ENCODE results near the gene CH25H.

DNA sequence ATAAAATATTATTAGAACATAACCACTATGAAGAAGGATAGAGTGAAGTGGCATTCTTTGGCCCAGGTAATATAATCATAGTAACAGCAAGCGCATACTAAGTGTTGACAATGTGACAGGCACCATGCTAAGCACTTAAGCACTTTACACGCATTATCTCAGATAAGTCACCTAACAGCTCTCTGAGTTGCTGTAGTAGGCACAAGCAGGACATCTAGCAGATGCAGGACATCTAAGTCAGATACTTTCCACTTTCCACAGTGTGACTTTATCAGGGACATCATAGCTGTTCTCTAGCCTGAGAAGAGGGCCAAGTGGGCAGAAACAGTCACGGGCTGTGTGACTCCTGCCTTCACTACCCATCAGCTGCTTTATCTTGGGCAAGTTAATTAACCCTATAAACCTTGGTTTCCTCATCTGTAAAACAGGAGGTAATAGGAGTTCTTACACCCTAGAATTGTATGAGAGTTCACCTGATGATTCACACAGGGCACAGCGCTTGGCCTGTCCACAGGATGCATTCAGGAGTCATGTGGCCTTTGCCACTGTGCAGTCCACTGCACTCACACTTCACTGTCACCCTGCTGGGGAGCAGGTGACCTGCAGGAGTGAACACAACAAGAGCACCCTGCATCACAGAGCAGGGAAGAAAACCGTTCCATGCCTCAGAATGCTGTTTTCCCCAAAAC lies 32.0 kb upstream of the CH25H start:
- TF ChIP-seq, protein P1, sequence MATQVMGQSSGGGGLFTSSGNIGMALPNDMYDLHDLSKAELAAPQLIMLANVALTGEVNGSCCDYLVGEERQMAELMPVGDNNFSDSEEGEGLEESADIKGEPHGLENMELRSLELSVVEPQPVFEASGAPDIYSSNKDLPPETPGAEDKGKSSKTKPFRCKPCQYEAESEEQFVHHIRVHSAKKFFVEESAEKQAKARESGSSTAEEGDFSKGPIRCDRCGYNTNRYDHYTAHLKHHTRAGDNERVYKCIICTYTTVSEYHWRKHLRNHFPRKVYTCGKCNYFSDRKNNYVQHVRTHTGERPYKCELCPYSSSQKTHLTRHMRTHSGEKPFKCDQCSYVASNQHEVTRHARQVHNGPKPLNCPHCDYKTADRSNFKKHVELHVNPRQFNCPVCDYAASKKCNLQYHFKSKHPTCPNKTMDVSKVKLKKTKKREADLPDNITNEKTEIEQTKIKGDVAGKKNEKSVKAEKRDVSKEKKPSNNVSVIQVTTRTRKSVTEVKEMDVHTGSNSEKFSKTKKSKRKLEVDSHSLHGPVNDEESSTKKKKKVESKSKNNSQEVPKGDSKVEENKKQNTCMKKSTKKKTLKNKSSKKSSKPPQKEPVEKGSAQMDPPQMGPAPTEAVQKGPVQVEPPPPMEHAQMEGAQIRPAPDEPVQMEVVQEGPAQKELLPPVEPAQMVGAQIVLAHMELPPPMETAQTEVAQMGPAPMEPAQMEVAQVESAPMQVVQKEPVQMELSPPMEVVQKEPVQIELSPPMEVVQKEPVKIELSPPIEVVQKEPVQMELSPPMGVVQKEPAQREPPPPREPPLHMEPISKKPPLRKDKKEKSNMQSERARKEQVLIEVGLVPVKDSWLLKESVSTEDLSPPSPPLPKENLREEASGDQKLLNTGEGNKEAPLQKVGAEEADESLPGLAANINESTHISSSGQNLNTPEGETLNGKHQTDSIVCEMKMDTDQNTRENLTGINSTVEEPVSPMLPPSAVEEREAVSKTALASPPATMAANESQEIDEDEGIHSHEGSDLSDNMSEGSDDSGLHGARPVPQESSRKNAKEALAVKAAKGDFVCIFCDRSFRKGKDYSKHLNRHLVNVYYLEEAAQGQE (IDR thresholded peaks at IDR 0.05; ENCODE audit: insufficient read depth in 1 of 2, low read depth in 2 of 2, low read length in 1 of 2), result no peak
- TF ChIP-seq, protein P2, sequence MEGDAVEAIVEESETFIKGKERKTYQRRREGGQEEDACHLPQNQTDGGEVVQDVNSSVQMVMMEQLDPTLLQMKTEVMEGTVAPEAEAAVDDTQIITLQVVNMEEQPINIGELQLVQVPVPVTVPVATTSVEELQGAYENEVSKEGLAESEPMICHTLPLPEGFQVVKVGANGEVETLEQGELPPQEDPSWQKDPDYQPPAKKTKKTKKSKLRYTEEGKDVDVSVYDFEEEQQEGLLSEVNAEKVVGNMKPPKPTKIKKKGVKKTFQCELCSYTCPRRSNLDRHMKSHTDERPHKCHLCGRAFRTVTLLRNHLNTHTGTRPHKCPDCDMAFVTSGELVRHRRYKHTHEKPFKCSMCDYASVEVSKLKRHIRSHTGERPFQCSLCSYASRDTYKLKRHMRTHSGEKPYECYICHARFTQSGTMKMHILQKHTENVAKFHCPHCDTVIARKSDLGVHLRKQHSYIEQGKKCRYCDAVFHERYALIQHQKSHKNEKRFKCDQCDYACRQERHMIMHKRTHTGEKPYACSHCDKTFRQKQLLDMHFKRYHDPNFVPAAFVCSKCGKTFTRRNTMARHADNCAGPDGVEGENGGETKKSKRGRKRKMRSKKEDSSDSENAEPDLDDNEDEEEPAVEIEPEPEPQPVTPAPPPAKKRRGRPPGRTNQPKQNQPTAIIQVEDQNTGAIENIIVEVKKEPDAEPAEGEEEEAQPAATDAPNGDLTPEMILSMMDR (IDR thresholded peaks at IDR 0.05), result no peak
- TF ChIP-seq TCF7L2 (IDR thresholded peaks at IDR 0.05; ENCODE audit: low read depth, low read length), result no peak
- TF ChIP-seq POLR2AphosphoS5 (IDR thresholded peaks at IDR 0.05; ENCODE audit: low read depth, low read length), result no peak

All from Panc1 (cell line).